ENCODE data around the gene PRR29. TPM values are rescaled to one million over a fixed set of nuclear protein-coding genes. Genes with fewer than 3 reads are reported as not detected.
"Not testable (repeated sequence)": the region's sequence is repeated elsewhere in the genome, so short reads cannot be mapped to it uniquely, and the experiment has no call there.

Gene PRR29
- total RNA-seq, 3 donors from 2014 or later (not counting 1 experiment from before 2014, with no cell fraction given) = 0.92 to 1.6 (median 1.6) TPM

- Mint-ChIP-seq H3K36me3 (no peaks in the 10 kb centered on the region), H3K4me3 (peak overlapping the region; percentile 98), H3K27ac (peak overlapping the region; percentile 94 to 100), H3K27me3 (ENCODE audit: low read depth in 2 of 2) (no peaks in the 10 kb centered on the region), H3K9me3 (no peaks in the 10 kb centered on the region), H3K4me1 (peaks cover 65 to 70% of the 10 kb centered on the region in 2 donors)
- no peak for ATAC-seq
- H3K9me3 ChIP-seq (ENCODE audit: control insufficient read depth, insufficient read depth, low read length) = no peaks in the 10 kb centered on the region
- intact Hi-C loops (cut with micrococcal nuclease) = loop anchor here (1.0 kb wide), 1 partner anchor 9 kb away; no protein-coding TSS in a partner anchor
- peaks cover 2% of the 10 kb centered on the region for H3K36me3 ChIP-seq (ENCODE audit: control insufficient read depth, insufficient read depth, low read length)
- peak in 1 of 2 donors; percentile 55 for DNase-seq
- peaks cover 57% of the 10 kb centered on the region for H3K4me1 ChIP-seq (ENCODE audit: control insufficient read depth, insufficient read depth, low read length)
- H3K27me3 ChIP-seq (ENCODE audit: control insufficient read depth, insufficient read depth, low read length) = no peaks in the 10 kb centered on the region
- 15% methylated on average over 4 of the region's 5 CpGs for WGBS (ENCODE audit: insufficient coverage)
- peak overlapping the region; percentile 31 for H3K4me3 ChIP-seq (ENCODE audit: low read length)
- no peak for TF ChIP-seq CTCF (IDR thresholded peaks at IDR 0.05)
- H3K27ac ChIP-seq (ENCODE audit: low read length) = peak overlapping the region; percentile 91
Observed at GRCh38 chr17:64016231-64016784, 18.2 kb downstream of the PRR29 start.

GRCh38 chr17:64016974-64017373, 18.8 kb downstream of the PRR29 start:
- ATAC-seq = no peak
- peak overlapping the region; percentile 98 for H3K4me3 Mint-ChIP-seq
- Histone ChIP-seq H3K9me3 (ENCODE audit: control insufficient read depth, insufficient read depth, low read length) (no peaks in the 10 kb centered on the region), H3K36me3 (ENCODE audit: control insufficient read depth, insufficient read depth, low read length) (no peaks in the 10 kb centered on the region), H3K4me3 (ENCODE audit: low read length) (peak overlapping the region; percentile 31), H3K4me1 (ENCODE audit: control insufficient read depth, insufficient read depth, low read length) (peaks cover 64% of the 10 kb centered on the region), H3K27ac (ENCODE audit: low read length) (peak overlapping the region; percentile 91), H3K27me3 (ENCODE audit: control insufficient read depth, insufficient read depth, low read length) (no peaks in the 10 kb centered on the region)
- H3K4me1 Mint-ChIP-seq = peaks cover 64 to 66% of the 10 kb centered on the region in 2 donors
- no peaks in the 10 kb centered on the region for H3K27me3 Mint-ChIP-seq (ENCODE audit: low read depth in 2 of 2)
- H3K9me3 Mint-ChIP-seq = no peaks in the 10 kb centered on the region
- H3K27ac Mint-ChIP-seq = peak overlapping the region; percentile 94 to 100
- intact Hi-C loops (cut with micrococcal nuclease) = loop anchor here (1.0 kb wide), 1 partner anchor 8 kb away; no protein-coding TSS in a partner anchor
- H3K36me3 Mint-ChIP-seq = no peaks in the 10 kb centered on the region
- 5% methylated on average over 3 of the region's 3 CpGs for WGBS (ENCODE audit: insufficient coverage)
- no peak for DNase-seq
- no peak for TF ChIP-seq CTCF (IDR thresholded peaks at IDR 0.05)

- H3K4me1 Mint-ChIP-seq = peaks cover 66 to 70% of the 10 kb centered on the region in 2 donors
- 49% methylated on average over 2 of the region's 2 CpGs for WGBS (ENCODE audit: insufficient coverage)
- intact Hi-C loops (cut with micrococcal nuclease) = no loop called here
- peak in 1 of 2 donors; percentile 53 for DNase-seq
- peak overlapping the region; percentile 98 for H3K4me3 Mint-ChIP-seq
- peak overlapping the region; percentile 94 to 100 for H3K27ac Mint-ChIP-seq
- no peaks in the 10 kb centered on the region for H3K9me3 ChIP-seq (ENCODE audit: control insufficient read depth, insufficient read depth, low read length)
- no peaks in the 10 kb centered on the region for H3K36me3 Mint-ChIP-seq
- H3K9me3 Mint-ChIP-seq = no peaks in the 10 kb centered on the region
- no peaks in the 10 kb centered on the region for H3K27me3 ChIP-seq (ENCODE audit: control insufficient read depth, insufficient read depth, low read length)
- no peak for ATAC-seq
- peak overlapping the region; percentile 31 for H3K4me3 ChIP-seq (ENCODE audit: low read length)
- H3K27me3 Mint-ChIP-seq (ENCODE audit: low read depth in 2 of 2) = no peaks in the 10 kb centered on the region
- no peaks in the 10 kb centered on the region for H3K36me3 ChIP-seq (ENCODE audit: control insufficient read depth, insufficient read depth, low read length)
- H3K27ac ChIP-seq (ENCODE audit: low read length) = peak overlapping the region; percentile 91
- peaks cover 64% of the 10 kb centered on the region for H3K4me1 ChIP-seq (ENCODE audit: control insufficient read depth, insufficient read depth, low read length)
- TF ChIP-seq CTCF (IDR thresholded peaks at IDR 0.05) = peak; percentile 40
Observed at GRCh38 chr17:64017381-64017980, 19.3 kb downstream of the PRR29 start.

- H3K36me3 ChIP-seq (ENCODE audit: control insufficient read depth, insufficient read depth, low read length); intact Hi-C loops (cut with micrococcal nuclease); H3K27me3 ChIP-seq (ENCODE audit: control insufficient read depth, insufficient read depth, low read length); H3K36me3 Mint-ChIP-seq; H3K27me3 Mint-ChIP-seq (ENCODE audit: low read depth in 2 of 2); H3K9me3 ChIP-seq (ENCODE audit: control insufficient read depth, insufficient read depth, low read length); H3K9me3 Mint-ChIP-seq; ATAC-seq: not testable (repeated sequence)
- Histone ChIP-seq H3K4me3 (ENCODE audit: low read length) (peak overlapping the region; percentile 55), H3K4me1 (ENCODE audit: control insufficient read depth, insufficient read depth, low read length) (peaks cover 71% of the 10 kb centered on the region), H3K27ac (ENCODE audit: low read length) (peak overlapping the region; percentile 91)
- WGBS (ENCODE audit: insufficient coverage) = 37% methylated on average over 9 of the region's 9 CpGs
- peak overlapping the region; percentile 94 to 100 for H3K27ac Mint-ChIP-seq
- peak in 1 of 2 donors; percentile 68 for DNase-seq
- peaks cover 73% of the 10 kb centered on the region in 2 donors for H3K4me1 Mint-ChIP-seq
- peak overlapping the region; percentile 98 for H3K4me3 Mint-ChIP-seq
Observed at GRCh38 chr17:64019551-64019961, 21.4 kb downstream of the PRR29 start.
